ENCODE results near the gene MSLN.
A peak's percentile ranks its signal among the peaks of the same experiment; 100 is the strongest.
"Not testable (repeated sequence)": the region's sequence is repeated elsewhere in the genome, so short reads cannot be mapped to it uniquely, and the experiment has no call there.

The MSLN gene

GRCh38 chr16:735982-736453 is 24.5 kb upstream of the MSLN start:
- DNase-seq, result no peak

GRCh38 chr16:736936-737481 is 23.5 kb upstream of the MSLN start:
- DNase-seq, result no peak

- DNase-seq, result no peak
Measured at GRCh38 chr16:739560-740458, 20.7 kb upstream of the MSLN start.

- DNase-seq, result no peak
Measured at GRCh38 chr16:740459-740763, 20.1 kb upstream of the MSLN start.

- peak; percentile 85 for DNase-seq
Measured at GRCh38 chr16:740764-741505, 19.6 kb upstream of the MSLN start, which contains the start of gene CIAO3. CIAO3 (minus strand) TSS chr16:740997; CDS start chr16:740985, 12 bp downstream.

GRCh38 chr16:741986-742629 is 18.4 kb upstream of the MSLN start:
- DNase-seq, result no peak

- DNase-seq, result not testable (repeated sequence)
Measured at GRCh38 chr16:742894-743293, 17.6 kb upstream of the MSLN start.

GRCh38 chr16:743794-744500 is 16.6 kb upstream of the MSLN start:
- no peak for DNase-seq

GRCh38 chr16:745739-746138 is 14.8 kb upstream of the MSLN start:
- no peak for DNase-seq

- DNase-seq, result no peak
Measured at GRCh38 chr16:746637-747036, 13.9 kb upstream of the MSLN start.

GRCh38 chr16:747978-748746 is 12.4 kb upstream of the MSLN start:
- DNase-seq, result no peak

- DNase-seq, result no peak
Measured at GRCh38 chr16:749010-749409, 11.5 kb upstream of the MSLN start.

- no peak for DNase-seq
Measured at GRCh38 chr16:750485-750884, 10.0 kb upstream of the MSLN start.

- DNase-seq, result no peak
Measured at GRCh38 chr16:751152-752006, 9.2 kb upstream of the MSLN start.

GRCh38 chr16:752007-752312 is 8.6 kb upstream of the MSLN start:
- no peak for DNase-seq

- DNase-seq, result not testable (repeated sequence)
Measured at GRCh38 chr16:754121-754607, 6.4 kb upstream of the MSLN start.

GRCh38 chr16:754656-755055 is 5.9 kb upstream of the MSLN start:
- DNase-seq, result no peak

GRCh38 chr16:756428-756827 is 4.1 kb upstream of the MSLN start:
- no peak for DNase-seq

GRCh38 chr16:759110-759910 is 1.2 kb upstream of the MSLN start:
- no peak for DNase-seq

- DNase-seq, result no peak
Measured at GRCh38 chr16:760065-760464, 469 bp upstream of the MSLN start.

Data from activated effector memory CD4-positive, alpha-beta T cell treated with Interleukin-2 at 50 U/mL for 16 hours (primary cell).